ENCODE results near the gene BRD3OS. TPM values are rescaled to one million over a fixed set of nuclear protein-coding genes. Genes with fewer than 3 reads are reported as not detected.

BRD3OS gene
- total and polyA plus RNA-seq, 2 experiments from 2014 or later, result 9.2 to 16.0 TPM

DNA sequence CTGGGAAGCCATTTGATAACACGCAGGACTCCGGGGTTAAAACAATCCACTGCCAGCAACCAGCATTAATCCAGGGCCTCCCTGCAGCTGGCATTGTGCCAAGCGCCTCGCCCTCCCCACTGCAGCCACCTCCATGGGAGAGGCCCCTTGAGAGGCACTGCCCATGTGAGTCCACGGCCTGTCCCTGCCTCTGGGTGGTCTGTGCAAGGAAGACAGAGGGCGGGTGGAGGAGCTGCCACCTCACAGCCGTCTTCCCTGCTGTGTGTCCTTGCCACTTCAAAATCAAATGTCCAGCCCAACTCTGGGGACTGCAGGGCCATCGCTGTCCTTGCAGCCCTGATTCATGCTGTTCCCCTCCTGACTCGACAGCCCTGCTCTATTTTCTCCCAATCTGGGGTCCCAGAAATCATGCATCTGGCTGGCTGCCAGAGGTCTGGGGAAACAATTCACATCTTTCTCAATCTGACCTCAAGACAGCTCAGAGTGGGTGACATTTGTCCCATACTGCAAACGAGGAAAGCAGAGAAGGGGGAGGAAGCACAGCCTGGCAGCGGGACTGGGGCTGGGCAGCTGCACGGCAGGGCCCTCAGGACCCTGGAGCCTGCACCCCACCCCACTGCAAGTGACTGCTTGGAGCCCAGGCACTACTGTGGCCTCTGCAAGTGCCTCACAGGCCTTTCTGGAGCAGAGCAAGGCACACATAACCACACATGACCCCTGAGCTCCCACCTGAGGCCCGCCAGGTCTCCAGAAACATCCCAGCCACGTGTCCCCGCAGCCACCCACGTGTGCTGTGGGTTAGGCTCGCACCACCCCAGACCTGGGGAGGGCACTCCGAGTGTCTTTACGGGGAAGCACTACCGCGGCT is 15.7 kb downstream of the BRD3OS start:
- H3K36me3 ChIP-seq (ENCODE audit: insufficient read depth), result peaks cover 25% of the 10 kb centered on the region
- peaks cover 6% of the 10 kb centered on the region; the same call in 1 of the 2 replicates for H3K79me2 ChIP-seq (replicated peaks; ENCODE audit: insufficient read depth)
- no peak overlapping the region for H3K4me3 ChIP-seq
- no peaks in the 10 kb centered on the region for H3K9me2 ChIP-seq (ENCODE audit: insufficient read depth)
- Mint-ChIP-seq H3K36me3 (ENCODE audit: low read depth) (peaks cover 74% of the 10 kb centered on the region), H3K27ac (no peak overlapping the region), H3K4me3 (no peak overlapping the region), H3K4me1 (no peaks in the 10 kb centered on the region), H3K9me3 (no peaks in the 10 kb centered on the region), H3K27me3 (ENCODE audit: insufficient read depth, low read depth, poor library complexity) (peaks cover 8% of the 10 kb centered on the region)
- TF ChIP-seq NANOG (IDR thresholded peaks at IDR 0.05; ENCODE audit: borderline replicate concordance), result no peak
- peaks cover 10% of the 10 kb centered on the region for H4K20me1 ChIP-seq (replicated peaks; ENCODE audit: insufficient read depth)
- no peaks in the 10 kb centered on the region for H3K27me3 ChIP-seq (ENCODE audit: insufficient read depth)
- 0 out of 2 replicates have a peak, but pooled peaks cover 2% of the 10 kb centered on the region for H3F3A ChIP-seq (replicated peaks; ENCODE audit: low read depth)
- ATAC-seq (no peak), DNase-seq (ENCODE audit: low spot score) (no peak)
- no peaks in the 10 kb centered on the region for H3K4me1 ChIP-seq (ENCODE audit: insufficient read depth)
- H3K27ac ChIP-seq (ENCODE audit: low read depth), result no peak overlapping the region
- no peak overlapping the region for H3K4me2 ChIP-seq
- no peak overlapping the region for H2AFZ ChIP-seq

DNA sequence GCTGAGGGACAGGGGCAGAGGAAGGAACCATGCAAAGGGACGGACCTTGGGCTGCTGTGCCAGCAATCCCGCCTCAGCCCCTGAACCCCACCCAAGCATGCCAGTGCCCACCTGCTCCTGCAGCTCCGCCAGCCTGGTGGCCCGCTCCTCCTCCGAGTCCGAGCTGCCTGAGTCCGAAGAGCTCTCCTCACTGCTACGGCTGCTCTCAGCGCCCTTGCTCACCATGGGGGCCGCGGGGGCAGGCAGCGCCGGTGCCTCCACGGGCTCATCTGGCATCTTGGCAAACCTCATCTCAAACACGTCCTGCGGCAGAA is 16.3 kb downstream of the BRD3OS start:
- Mint-ChIP-seq H3K4me1 (no peaks in the 10 kb centered on the region), H3K9me3 (no peaks in the 10 kb centered on the region), H3K27ac (no peak overlapping the region), H3K4me3 (no peak overlapping the region), H3K27me3 (ENCODE audit: insufficient read depth, low read depth, poor library complexity) (peaks cover 7% of the 10 kb centered on the region), H3K36me3 (ENCODE audit: low read depth) (peaks cover 73% of the 10 kb centered on the region)
- Histone ChIP-seq H3K36me3 (ENCODE audit: insufficient read depth) (peaks cover 21% of the 10 kb centered on the region), H3K27ac (ENCODE audit: low read depth) (no peak overlapping the region), H3K27me3 (ENCODE audit: insufficient read depth) (no peaks in the 10 kb centered on the region), H2AFZ (no peak overlapping the region), H3F3A (replicated peaks; ENCODE audit: low read depth) (no peaks in the 10 kb centered on the region), H3K79me2 (replicated peaks; ENCODE audit: insufficient read depth) (peaks cover 6% of the 10 kb centered on the region; the same call in 1 of the 2 replicates), H3K4me2 (no peak overlapping the region), H3K4me3 (no peak overlapping the region), H3K4me1 (ENCODE audit: insufficient read depth) (no peaks in the 10 kb centered on the region), H4K20me1 (replicated peaks; ENCODE audit: insufficient read depth) (peaks cover 10% of the 10 kb centered on the region), H3K9me2 (ENCODE audit: insufficient read depth) (no peaks in the 10 kb centered on the region)
- no peak for DNase-seq (ENCODE audit: low spot score)
- ATAC-seq, result no peak
- no peak for TF ChIP-seq ZNF331 (CRISPR knock-in tag; IDR thresholded peaks at IDR 0.05; ENCODE audit: low read depth)
- TF ChIP-seq NANOG (IDR thresholded peaks at IDR 0.05; ENCODE audit: borderline replicate concordance), result no peak
- TF ChIP-seq, protein P1, sequence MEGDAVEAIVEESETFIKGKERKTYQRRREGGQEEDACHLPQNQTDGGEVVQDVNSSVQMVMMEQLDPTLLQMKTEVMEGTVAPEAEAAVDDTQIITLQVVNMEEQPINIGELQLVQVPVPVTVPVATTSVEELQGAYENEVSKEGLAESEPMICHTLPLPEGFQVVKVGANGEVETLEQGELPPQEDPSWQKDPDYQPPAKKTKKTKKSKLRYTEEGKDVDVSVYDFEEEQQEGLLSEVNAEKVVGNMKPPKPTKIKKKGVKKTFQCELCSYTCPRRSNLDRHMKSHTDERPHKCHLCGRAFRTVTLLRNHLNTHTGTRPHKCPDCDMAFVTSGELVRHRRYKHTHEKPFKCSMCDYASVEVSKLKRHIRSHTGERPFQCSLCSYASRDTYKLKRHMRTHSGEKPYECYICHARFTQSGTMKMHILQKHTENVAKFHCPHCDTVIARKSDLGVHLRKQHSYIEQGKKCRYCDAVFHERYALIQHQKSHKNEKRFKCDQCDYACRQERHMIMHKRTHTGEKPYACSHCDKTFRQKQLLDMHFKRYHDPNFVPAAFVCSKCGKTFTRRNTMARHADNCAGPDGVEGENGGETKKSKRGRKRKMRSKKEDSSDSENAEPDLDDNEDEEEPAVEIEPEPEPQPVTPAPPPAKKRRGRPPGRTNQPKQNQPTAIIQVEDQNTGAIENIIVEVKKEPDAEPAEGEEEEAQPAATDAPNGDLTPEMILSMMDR (conservative IDR thresholded peaks at IDR 0.05; ENCODE audit: low read depth in 2 of 2), result no peak
- no peak for TF ChIP-seq EZH2 (IDR thresholded peaks at IDR 0.05; ENCODE audit: low read depth, unreplicated experiment)
- no peak for TF ChIP-seq ZNF462 (CRISPR knock-in tag; IDR thresholded peaks at IDR 0.05)
- no peak for TF ChIP-seq JUNB (IDR thresholded peaks at IDR 0.05; ENCODE audit: unreplicated experiment)
